ENCODE results near the gene ANKRD53.

The ANKRD53 gene

DNA sequence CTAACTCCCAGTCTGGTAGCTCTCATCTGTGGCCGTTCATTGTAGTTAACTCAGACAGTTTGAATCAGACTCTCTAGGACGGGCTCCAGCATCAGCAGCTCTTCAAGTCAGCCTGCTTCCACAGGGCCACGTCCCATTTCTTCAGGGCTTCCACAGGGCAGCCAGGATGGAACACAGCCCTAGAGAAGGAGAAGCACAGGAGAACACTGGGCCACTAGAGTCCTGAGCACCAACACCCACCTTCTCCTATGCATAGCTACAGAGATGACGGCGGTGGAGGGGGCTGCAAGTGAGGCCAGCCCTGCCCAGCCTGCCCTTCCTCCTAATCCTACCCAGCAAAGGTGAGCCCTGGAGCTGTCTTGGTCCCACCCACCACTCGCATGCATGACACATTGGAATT lies 26.4 kb downstream of the ANKRD53 start:
- TF ChIP-seq ZBTB7A (IDR thresholded peaks at IDR 0.05; ENCODE audit: low read depth) (no peak), CREB1 (IDR thresholded peaks at IDR 0.05; ENCODE audit: low read depth) (no peak), RAD21 (IDR thresholded peaks at IDR 0.05; ENCODE audit: low read depth) (no peak), NFIC (IDR thresholded peaks at IDR 0.05) (no peak), CEBPB (IDR thresholded peaks at IDR 0.05) (no peak)
- TF ChIP-seq, protein P1, sequence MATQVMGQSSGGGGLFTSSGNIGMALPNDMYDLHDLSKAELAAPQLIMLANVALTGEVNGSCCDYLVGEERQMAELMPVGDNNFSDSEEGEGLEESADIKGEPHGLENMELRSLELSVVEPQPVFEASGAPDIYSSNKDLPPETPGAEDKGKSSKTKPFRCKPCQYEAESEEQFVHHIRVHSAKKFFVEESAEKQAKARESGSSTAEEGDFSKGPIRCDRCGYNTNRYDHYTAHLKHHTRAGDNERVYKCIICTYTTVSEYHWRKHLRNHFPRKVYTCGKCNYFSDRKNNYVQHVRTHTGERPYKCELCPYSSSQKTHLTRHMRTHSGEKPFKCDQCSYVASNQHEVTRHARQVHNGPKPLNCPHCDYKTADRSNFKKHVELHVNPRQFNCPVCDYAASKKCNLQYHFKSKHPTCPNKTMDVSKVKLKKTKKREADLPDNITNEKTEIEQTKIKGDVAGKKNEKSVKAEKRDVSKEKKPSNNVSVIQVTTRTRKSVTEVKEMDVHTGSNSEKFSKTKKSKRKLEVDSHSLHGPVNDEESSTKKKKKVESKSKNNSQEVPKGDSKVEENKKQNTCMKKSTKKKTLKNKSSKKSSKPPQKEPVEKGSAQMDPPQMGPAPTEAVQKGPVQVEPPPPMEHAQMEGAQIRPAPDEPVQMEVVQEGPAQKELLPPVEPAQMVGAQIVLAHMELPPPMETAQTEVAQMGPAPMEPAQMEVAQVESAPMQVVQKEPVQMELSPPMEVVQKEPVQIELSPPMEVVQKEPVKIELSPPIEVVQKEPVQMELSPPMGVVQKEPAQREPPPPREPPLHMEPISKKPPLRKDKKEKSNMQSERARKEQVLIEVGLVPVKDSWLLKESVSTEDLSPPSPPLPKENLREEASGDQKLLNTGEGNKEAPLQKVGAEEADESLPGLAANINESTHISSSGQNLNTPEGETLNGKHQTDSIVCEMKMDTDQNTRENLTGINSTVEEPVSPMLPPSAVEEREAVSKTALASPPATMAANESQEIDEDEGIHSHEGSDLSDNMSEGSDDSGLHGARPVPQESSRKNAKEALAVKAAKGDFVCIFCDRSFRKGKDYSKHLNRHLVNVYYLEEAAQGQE (IDR thresholded peaks at IDR 0.05; ENCODE audit: low read depth): no peak

DNA sequence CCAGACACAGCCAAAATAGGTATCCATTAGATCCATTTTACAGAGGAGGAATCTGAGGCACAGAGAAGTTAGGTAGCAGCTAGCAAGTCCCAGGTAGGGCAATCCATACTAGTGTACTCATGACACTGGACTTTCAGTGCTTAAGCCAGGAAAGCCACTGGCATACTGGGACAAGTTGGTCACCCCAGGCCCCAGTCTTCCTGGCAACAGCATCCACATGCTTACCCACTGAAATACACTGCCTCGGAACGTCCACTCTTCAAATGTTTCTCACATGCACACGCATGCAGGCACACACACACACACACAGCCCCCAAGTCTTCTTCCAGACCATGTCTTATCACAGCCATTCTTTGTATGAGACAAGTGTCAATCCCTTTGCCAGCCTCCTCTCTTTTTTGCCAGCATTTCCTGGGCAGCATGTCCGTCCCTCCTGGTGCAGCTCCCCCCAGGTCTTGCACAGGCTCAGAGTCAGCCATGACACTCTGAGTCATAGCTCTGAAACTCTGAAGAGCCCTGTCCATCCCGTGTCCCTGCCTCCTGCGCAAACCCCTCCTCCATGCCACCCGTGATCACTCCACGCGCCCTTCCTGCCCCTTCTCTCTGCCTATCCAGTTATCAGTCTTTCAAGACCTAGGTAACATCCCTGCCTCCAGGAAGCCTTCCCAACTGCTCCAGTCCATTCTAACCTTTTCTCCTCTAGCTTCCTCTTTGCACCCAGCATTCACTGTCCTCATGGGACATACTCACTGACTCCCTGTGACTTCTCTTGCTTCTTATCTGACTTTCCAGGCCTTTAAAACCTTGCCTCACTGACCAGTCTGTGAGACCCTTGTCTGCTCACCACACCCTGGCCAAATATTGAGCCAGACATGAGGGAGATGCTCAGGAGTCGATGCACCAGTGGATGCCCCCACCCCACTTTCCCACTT lies 27.1 kb downstream of the ANKRD53 start:
- TF ChIP-seq TEAD4 (IDR thresholded peaks at IDR 0.05): no peak
- TF ChIP-seq NFIC (IDR thresholded peaks at IDR 0.05): no peak
- TF ChIP-seq FOXM1 (IDR thresholded peaks at IDR 0.05; ENCODE audit: borderline replicate concordance, low read depth): no peak
- TF ChIP-seq RAD21 (IDR thresholded peaks at IDR 0.05; ENCODE audit: low read depth): no peak
- TF ChIP-seq EP300 (IDR thresholded peaks at IDR 0.05; ENCODE audit: borderline replicate concordance): no peak
- TF ChIP-seq TAF1 (IDR thresholded peaks at IDR 0.05; ENCODE audit: low read depth): no peak
- TF ChIP-seq, protein P1 (IDR thresholded peaks at IDR 0.05; ENCODE audit: low read depth): no peak
- TF ChIP-seq, protein P2, sequence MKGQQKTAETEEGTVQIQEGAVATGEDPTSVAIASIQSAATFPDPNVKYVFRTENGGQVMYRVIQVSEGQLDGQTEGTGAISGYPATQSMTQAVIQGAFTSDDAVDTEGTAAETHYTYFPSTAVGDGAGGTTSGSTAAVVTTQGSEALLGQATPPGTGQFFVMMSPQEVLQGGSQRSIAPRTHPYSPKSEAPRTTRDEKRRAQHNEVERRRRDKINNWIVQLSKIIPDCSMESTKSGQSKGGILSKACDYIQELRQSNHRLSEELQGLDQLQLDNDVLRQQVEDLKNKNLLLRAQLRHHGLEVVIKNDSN (IDR thresholded peaks at IDR 0.05): no peak
- TF ChIP-seq, protein P3, sequence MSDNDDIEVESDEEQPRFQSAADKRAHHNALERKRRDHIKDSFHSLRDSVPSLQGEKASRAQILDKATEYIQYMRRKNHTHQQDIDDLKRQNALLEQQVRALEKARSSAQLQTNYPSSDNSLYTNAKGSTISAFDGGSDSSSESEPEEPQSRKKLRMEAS (IDR thresholded peaks at IDR 0.05): no peak
- TF ChIP-seq YY1 (IDR thresholded peaks at IDR 0.05; ENCODE audit: low read depth): no peak
- TF ChIP-seq EGR1 (IDR thresholded peaks at IDR 0.05): no peak
- no peak for TF ChIP-seq ZBTB7A (IDR thresholded peaks at IDR 0.05; ENCODE audit: low read depth)
- TF ChIP-seq CEBPB (IDR thresholded peaks at IDR 0.05): no peak
- no peak for TF ChIP-seq TCF12 (IDR thresholded peaks at IDR 0.05; ENCODE audit: low read depth)
- no peak for TF ChIP-seq CREB1 (IDR thresholded peaks at IDR 0.05; ENCODE audit: low read depth)

DNA sequence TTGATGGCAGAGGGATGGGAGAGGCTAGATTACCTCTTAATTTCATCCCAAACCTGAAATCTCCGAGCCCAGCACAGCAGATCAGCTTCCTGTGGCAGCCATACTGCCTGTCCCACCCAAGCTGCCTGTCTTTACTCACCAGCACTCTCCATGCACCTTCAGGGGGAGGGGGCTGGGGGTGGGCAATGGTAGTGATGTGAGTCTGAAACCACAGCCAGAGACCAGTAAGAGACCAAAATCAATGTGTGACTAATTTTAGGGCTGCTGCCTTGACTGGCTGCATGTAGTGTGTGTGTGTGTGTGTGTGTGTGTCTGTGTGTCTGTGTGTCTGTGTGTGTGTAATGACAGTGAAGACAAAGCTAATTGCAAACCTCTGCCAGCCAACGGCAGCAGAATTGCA lies 27.9 kb downstream of the ANKRD53 start:
- TF ChIP-seq TAF1 (IDR thresholded peaks at IDR 0.05; ENCODE audit: low read depth): no peak
- TF ChIP-seq, protein P2 (IDR thresholded peaks at IDR 0.05): no peak
- TF ChIP-seq FOXM1 (IDR thresholded peaks at IDR 0.05; ENCODE audit: borderline replicate concordance, low read depth): no peak
- no peak for TF ChIP-seq CEBPB (IDR thresholded peaks at IDR 0.05)
- no peak for TF ChIP-seq EP300 (IDR thresholded peaks at IDR 0.05; ENCODE audit: borderline replicate concordance)
- TF ChIP-seq, protein P3 (IDR thresholded peaks at IDR 0.05): no peak
- TF ChIP-seq TEAD4 (IDR thresholded peaks at IDR 0.05): no peak
- no peak for TF ChIP-seq YY1 (IDR thresholded peaks at IDR 0.05; ENCODE audit: low read depth)
- no peak for TF ChIP-seq EGR1 (IDR thresholded peaks at IDR 0.05)
- no peak for TF ChIP-seq NFIC (IDR thresholded peaks at IDR 0.05)
- TF ChIP-seq ZBTB7A (IDR thresholded peaks at IDR 0.05; ENCODE audit: low read depth): no peak
- TF ChIP-seq, protein P1 (IDR thresholded peaks at IDR 0.05; ENCODE audit: low read depth): no peak
- no peak for TF ChIP-seq CREB1 (IDR thresholded peaks at IDR 0.05; ENCODE audit: low read depth)
- TF ChIP-seq TCF12 (IDR thresholded peaks at IDR 0.05; ENCODE audit: low read depth): no peak
- TF ChIP-seq RAD21 (IDR thresholded peaks at IDR 0.05; ENCODE audit: low read depth): no peak

Measured in Ishikawa (cell line).